Keratinocyte (primary cell): Measurements from ENCODE around the gene CYP17A1. TPM values are rescaled to one million over a fixed set of nuclear protein-coding genes. Genes with fewer than 3 reads are reported as not detected.

Experiments used
- DNase-seq: peaks from one replicate; pipeline ENCODE4 v3.0.0-alpha.2; 2011; ENCODE audit warnings: low read depth, missing footprints, low spot score
- FAIRE-seq: peaks from 2 replicates; lab custom pipeline; 2011; peaks lifted over from hg19 to GRCh38; lab: Jason Lieb, UNC
- H2AFZ ChIP-seq: 2 replicates; pipeline ENCODE4 v1.6.0; 2012; ENCODE audit warnings: low read length, control low read depth, inconsistent platforms; ENCODE audit not compliant: control insufficient read depth
- H3K27ac ChIP-seq: 2 replicates; pipeline ENCODE4 v1.5.1; 2011; ENCODE audit warnings: low read length; ENCODE audit not compliant: control insufficient read depth, insufficient read depth
- H3K27me3 ChIP-seq: 3 replicates; pipeline ENCODE4 v1.6.0; 2011; ENCODE audit warnings: low read length; ENCODE audit not compliant: control insufficient read depth, insufficient read depth; ENCODE audit errors: extremely low read depth
- H3K36me3 ChIP-seq, 2 experiments: 2 replicates in 1 of 2; 3 replicates in 1 of 2; pipeline ENCODE4 v1.5.1; 2011; ENCODE audit warnings: low read length in 2 of 2, mild to moderate bottlenecking in 1 of 2; ENCODE audit not compliant: control insufficient read depth in 2 of 2, insufficient read depth in 2 of 2; ENCODE audit errors: extremely low read depth in 1 of 2
- H3K4me1 ChIP-seq: 3 replicates; pipeline ENCODE4 v1.5.1; 2011; ENCODE audit warnings: low read length; ENCODE audit not compliant: control insufficient read depth, insufficient read depth; ENCODE audit errors: extremely low read depth
- H3K4me2 ChIP-seq: 3 replicates; pipeline ENCODE4 v1.6.0; 2011; ENCODE audit warnings: low read depth, low read length; ENCODE audit not compliant: control insufficient read depth, insufficient read depth; ENCODE audit errors: extremely low read depth
- H3K4me3 ChIP-seq, 3 experiments: fragments of 200-600 bp in 1 of 3; sonication (generic) in 1 of 3; 2 replicates in 2 of 3; 3 replicates in 1 of 3; pipeline ENCODE4 v1.5.1; 2011 to 2016; ENCODE audit warnings: low read length in 3 of 3, mild to moderate bottlenecking in 3 of 3, control low read depth in 2 of 3, inconsistent platforms in 1 of 3, low read depth in 1 of 3, mixed read lengths in 1 of 3, mixed run types in 1 of 3, moderate library complexity in 1 of 3; ENCODE audit not compliant: control insufficient read depth in 2 of 3, insufficient read depth in 2 of 3; ENCODE audit errors: extremely low read depth in 1 of 3
- H3K79me2 ChIP-seq: 2 replicates; pipeline ENCODE4 v1.6.0; 2012; ENCODE audit warnings: low read length; ENCODE audit not compliant: control insufficient read depth, insufficient read depth
- H3K9ac ChIP-seq: 3 replicates; pipeline ENCODE4 v1.6.0; 2011; ENCODE audit warnings: low read length; ENCODE audit not compliant: control insufficient read depth, insufficient read depth; ENCODE audit errors: extremely low read depth
- H3K9me1 ChIP-seq: 3 replicates; pipeline ENCODE4 v1.6.0; 2011; ENCODE audit warnings: low read length; ENCODE audit not compliant: control insufficient read depth, insufficient read depth; ENCODE audit errors: extremely low read depth
- H3K9me3 ChIP-seq: 2 replicates; pipeline ENCODE4 v1.5.1; 2012; ENCODE audit warnings: low read depth, low read length; ENCODE audit not compliant: control insufficient read depth
- H4K20me1 ChIP-seq: 3 replicates; pipeline ENCODE4 v1.6.0; 2011; ENCODE audit warnings: low read length; ENCODE audit not compliant: control insufficient read depth, insufficient read depth; ENCODE audit errors: extremely low read depth
- CTCF ChIP-seq, 3 experiments: IDR thresholded peaks in 1 of 3; conservative IDR thresholded peaks in 1 of 3; optimal IDR thresholded peaks in 1 of 3; 2 replicates in 2 of 3; 3 replicates in 1 of 3; pipeline versions ENCODE3 to v1.5.1; 2011; ENCODE audit warnings: low read length in 3 of 3, mild to moderate bottlenecking in 3 of 3, moderate library complexity in 2 of 3, control low read depth in 1 of 3, inconsistent platforms in 1 of 3; ENCODE audit not compliant: insufficient read depth in 2 of 3; ENCODE audit errors: extremely low read depth in 1 of 3
- EZH2 ChIP-seq: IDR thresholded peaks from one replicate; pipeline ENCODE4 v1.6.1; 2012; ENCODE audit warnings: inconsistent platforms, mild to moderate bottlenecking, low read length, moderate library complexity
- dilution Hi-C: fragments of 300-500 bp; cut with MboI; formaldehyde crosslinking; loops from one replicate; pipeline ENCODE4 v1.7.0; 2020; ENCODE audit warnings: low sequenced_read_pairs; ENCODE audit not compliant: extremely low pct_ligation_motif_present
- polyA plus RNA-seq, 5 experiments: library from polyadenylated mRNA; depleted of rRNA in 3 of 5; stranded (reverse) in 3 of 5; stranded (forward) in 1 of 5; unstranded in 1 of 5; fragments of >200 nt; gene quantifications; 1 replicate in 1 of 5; 2 replicates in 3 of 5; 3 replicates in 1 of 5; pipeline versions ENCODE4 v1.2.1 to v1.2.3, GENCODE V29; 2011 to 2012; ENCODE audit warnings: missing spikeins in 2 of 5, low read depth in 1 of 5, low replicate concordance in 1 of 5

Gene CYP17A1
- polyA plus RNA-seq, 1 donor (not counting 4 experiments of a cell fraction or from before 2014, with no cell fraction given), result not detected

- Histone ChIP-seq H3K4me1 (peaks cover 2% of the 10 kb centered on the region), H3K79me2 (no peaks in the 10 kb centered on the region), H3K4me2 (no peak overlapping the region), H3K27me3 (no peaks in the 10 kb centered on the region), H3K4me3 (no peak overlapping the region), H3K27ac (no peak overlapping the region), H3K9me3 (no peaks in the 10 kb centered on the region), H3K9ac (no peak overlapping the region), H3K9me1 (no peaks in the 10 kb centered on the region), H3K36me3 (no peaks in the 10 kb centered on the region), H2AFZ (no peak overlapping the region), H4K20me1 (no peaks in the 10 kb centered on the region)
- TF ChIP-seq CTCF (optimal IDR thresholded peaks at IDR 0.05 in 1 of 3, IDR thresholded peaks at IDR 0.05 in 1 of 3, conservative IDR thresholded peaks at IDR 0.05 in 1 of 3; ENCODE audit: extremely low read depth in 1 of 3, insufficient read depth in 2 of 3, low read length in 3 of 3), result no peak
- no peak for TF ChIP-seq EZH2
- dilution Hi-C loops, result loop anchor here (25.0 kb wide), 1 partner anchor 256 kb away; no protein-coding TSS in a partner anchor
- FAIRE-seq (no peak), DNase-seq (no peak)
Observed at GRCh38 chr10:102831322-102832071, 5.7 kb downstream of the CYP17A1 start.

- dilution Hi-C loops, result loop anchor here (25.0 kb wide), 1 partner anchor 260 kb away; no protein-coding TSS in a partner anchor
- H3K9me3 ChIP-seq, result no peaks in the 10 kb centered on the region
- no peaks in the 10 kb centered on the region for H3K9me1 ChIP-seq
- H3K9ac ChIP-seq, result no peak overlapping the region
- no peak overlapping the region for H3K4me2 ChIP-seq
- no peak overlapping the region for H2AFZ ChIP-seq
- TF ChIP-seq CTCF (optimal IDR thresholded peaks at IDR 0.05 in 1 of 3, IDR thresholded peaks at IDR 0.05 in 1 of 3, conservative IDR thresholded peaks at IDR 0.05 in 1 of 3; ENCODE audit: extremely low read depth in 1 of 3, insufficient read depth in 2 of 3, low read length in 3 of 3), result no peak
- TF ChIP-seq EZH2, result no peak
- no peaks in the 10 kb centered on the region for H4K20me1 ChIP-seq
- H3K79me2 ChIP-seq, result no peaks in the 10 kb centered on the region
- FAIRE-seq (no peak), DNase-seq (no peak)
- H3K4me3 ChIP-seq, result no peak overlapping the region
- H3K27ac ChIP-seq, result no peak overlapping the region
- no peaks in the 10 kb centered on the region for H3K36me3 ChIP-seq
- no peaks in the 10 kb centered on the region for H3K4me1 ChIP-seq
- H3K27me3 ChIP-seq, result no peaks in the 10 kb centered on the region
Observed at GRCh38 chr10:102827597-102827975, 9.6 kb downstream of the CYP17A1 start.
